Common myeloid progenitor, CD34-positive (primary cell): Measurements from ENCODE around the gene MEAK7.

Experiments
- CTCF ChIA-PET: fragments of 350-600 bp; sonication (Branson Sonifier 250); formaldehyde crosslinking; loops from one replicate; lab custom pipeline; 2021; ENCODE audit warnings: antibody characterized with exemption; lab: Charles Lee
- POLR2A ChIA-PET: fragments of 350-600 bp; sonication (Branson Sonifier 250); formaldehyde crosslinking; loops from one replicate; lab custom pipeline; 2021; ENCODE audit warnings: antibody characterized with exemption; lab: Charles Lee
- DNase-seq, 3 donors: peaks; one replicate each; pipeline versions ENCODE4 v3.0.0 to v3.0.0-alpha.2; 2013
- H3K27ac ChIP-seq, 2 experiments: 1 replicate in 1 of 2; 2 replicates in 1 of 2; pipeline ENCODE4 v1.7.0; 2013; ENCODE audit warnings: inconsistent platforms in 2 of 2, low read length in 2 of 2, mild to moderate bottlenecking in 2 of 2, low read depth in 1 of 2, moderate library complexity in 1 of 2; ENCODE audit not compliant: severe bottlenecking in 2 of 2, insufficient read depth in 1 of 2, poor library complexity in 1 of 2
- H3K27me3 ChIP-seq, 5 experiments: replicated peaks in 2 of 5; 1 replicate in 3 of 5; 2 replicates in 2 of 5; pipeline versions ENCODE4 v1.6.1 to v1.7.0; 2013; ENCODE audit warnings: low read length in 4 of 5, mild to moderate bottlenecking in 2 of 5, moderate library complexity in 2 of 5, inconsistent platforms in 1 of 5; ENCODE audit not compliant: insufficient read depth in 5 of 5, control insufficient read depth in 4 of 5
- H3K36me3 ChIP-seq, 4 experiments: 1 replicate in 2 of 4; 2 replicates in 2 of 4; pipeline versions ENCODE4 v1.6.1 to v1.7.0; 2013; ENCODE audit warnings: low read length in 3 of 4, control low read depth in 1 of 4, mild to moderate bottlenecking in 1 of 4; ENCODE audit not compliant: control insufficient read depth in 4 of 4, insufficient read depth in 4 of 4
- H3K4me1 ChIP-seq, 4 experiments: 1 replicate in 3 of 4; 2 replicates in 1 of 4; pipeline versions ENCODE4 v1.6.1 to v1.7.1; 2013; ENCODE audit warnings: low read length in 3 of 4, mild to moderate bottlenecking in 3 of 4, control low read depth in 1 of 4, inconsistent platforms in 1 of 4, moderate library complexity in 1 of 4; ENCODE audit not compliant: control insufficient read depth in 4 of 4, insufficient read depth in 4 of 4; ENCODE audit errors: control extremely low read depth in 1 of 4
- H3K4me3 ChIP-seq, 7 experiments: 1 replicate in 4 of 7; 2 replicates in 3 of 7; pipeline versions ENCODE4 v1.5.1 to v1.7.0; 2013; ENCODE audit warnings: mild to moderate bottlenecking in 7 of 7, low read length in 6 of 7, moderate library complexity in 6 of 7, inconsistent platforms in 2 of 7, low read depth in 2 of 7, control low read depth in 1 of 7; ENCODE audit not compliant: insufficient read depth in 4 of 7, control insufficient read depth in 1 of 7; ENCODE audit errors: extremely low read depth in 1 of 7
- H3K9me3 ChIP-seq, 5 experiments: 1 replicate in 4 of 5; 2 replicates in 1 of 5; pipeline versions ENCODE4 v1.6.1 to v1.7.1; 2013; ENCODE audit warnings: low read length in 4 of 5, mild to moderate bottlenecking in 2 of 5, inconsistent platforms in 1 of 5, low read depth in 1 of 5, moderate library complexity in 1 of 5; ENCODE audit not compliant: control insufficient read depth in 4 of 5, insufficient read depth in 2 of 5; ENCODE audit errors: control extremely low read depth in 1 of 5
- WGBS: methylation state at CpG from one replicate; pipeline ENCODE4 v1.1.5; 2013; ENCODE audit not compliant: insufficient coverage; 5-methylcytosine and 5-hydroxymethylcytosine counted together

MEAK7 gene

GRCh38 chr16:84496991-84497390 is 7.5 kb downstream of the MEAK7 start:
- no peak overlapping the region for H3K27ac ChIP-seq
- POLR2A ChIA-PET, result no interaction called here
- H3K9me3 ChIP-seq, result peaks cover 3 to 17% (median 6%) of the 10 kb centered on the region in 5 experiments
- 100% methylated on average over 3 of the region's 3 CpGs for WGBS
- no peak overlapping the region for H3K4me3 ChIP-seq
- no peak for DNase-seq
- peaks cover 12 to 51% (median 19%) of the 10 kb centered on the region in 4 experiments for H3K36me3 ChIP-seq
- H3K27me3 ChIP-seq, result no peaks in the 10 kb centered on the region
- no peaks in the 10 kb centered on the region for H3K4me1 ChIP-seq
- CTCF ChIA-PET, result interaction anchor here (1.4 to 2.4 kb wide), 2 partner anchors 9 to 13 kb away, joined by 4 to 12 read pairs; no protein-coding TSS in a partner anchor

GRCh38 chr16:84495506-84495905 is 9.0 kb downstream of the MEAK7 start:
- POLR2A ChIA-PET, result no interaction called here
- no peak for DNase-seq
- peaks cover 3 to 17% (median 6%) of the 10 kb centered on the region in 5 experiments for H3K9me3 ChIP-seq
- H3K27ac ChIP-seq, result no peak overlapping the region
- H3K27me3 ChIP-seq, result no peaks in the 10 kb centered on the region
- peaks cover 12 to 51% (median 20%) of the 10 kb centered on the region in 4 experiments for H3K36me3 ChIP-seq
- H3K4me3 ChIP-seq, result no peak overlapping the region
- no peaks in the 10 kb centered on the region for H3K4me1 ChIP-seq
- CTCF ChIA-PET, result interaction anchor here (1.1 kb wide), 1 partner anchor 9 kb away, joined by 3 read pairs; no protein-coding TSS in a partner anchor
- 98% methylated on average over 11 of the region's 11 CpGs for WGBS

- H3K4me1 ChIP-seq, result no peaks in the 10 kb centered on the region
- no peak overlapping the region for H3K27ac ChIP-seq
- H3K27me3 ChIP-seq, result no peaks in the 10 kb centered on the region
- H3K36me3 ChIP-seq, result peaks cover 10 to 37% (median 16%) of the 10 kb centered on the region in 4 experiments
- H3K9me3 ChIP-seq, result peaks cover 2 to 12% (median 3%) of the 10 kb centered on the region in 5 experiments
- no peak overlapping the region for H3K4me3 ChIP-seq
- DNase-seq, result no peak
- 89% methylated on average over 8 of the region's 8 CpGs for WGBS
- ChIA-PET CTCF (interaction anchor here (0.6 to 1.3 kb wide), 2 partner anchors 261 to 405 kb away, joined by 3 read pairs; no protein-coding TSS in a partner anchor), POLR2A (no interaction called here)
Measured at GRCh38 chr16:84489131-84489530, 15.3 kb downstream of the MEAK7 start.

GRCh38 chr16:84487358-84487757 is 17.1 kb downstream of the MEAK7 start:
- Histone ChIP-seq H3K9me3 (no peaks in the 10 kb centered on the region), H3K27me3 (no peaks in the 10 kb centered on the region), H3K4me1 (peaks cover 0 to 5% (median 0%) of the 10 kb centered on the region in 4 experiments), H3K27ac (no peak overlapping the region), H3K36me3 (peaks cover 4 to 25% (median 9%) of the 10 kb centered on the region in 4 experiments), H3K4me3 (no peak overlapping the region)
- no peak for DNase-seq
- 96% methylated on average over 5 of the region's 8 CpGs for WGBS
- POLR2A ChIA-PET, result no interaction called here
- CTCF ChIA-PET, result interaction anchor here (1.2 to 2.7 kb wide), 2 partner anchors 9 to 211 kb away, joined by 3 to 7 read pairs; no protein-coding TSS in a partner anchor

GRCh38 chr16:84486551-84487235 is 17.8 kb downstream of the MEAK7 start:
- POLR2A ChIA-PET, result no interaction called here
- H3K4me3 ChIP-seq, result no peak overlapping the region

GRCh38 chr16:84486126-84486525 is 18.3 kb downstream of the MEAK7 start:
- Histone ChIP-seq H3K9me3 (no peaks in the 10 kb centered on the region), H3K36me3 (peaks cover 4 to 25% (median 9%) of the 10 kb centered on the region in 4 experiments), H3K4me3 (no peak overlapping the region), H3K4me1 (peaks cover 0 to 16% (median 2%) of the 10 kb centered on the region in 4 experiments), H3K27ac (no peak overlapping the region), H3K27me3 (no peaks in the 10 kb centered on the region)
- ChIA-PET POLR2A (no interaction called here), CTCF (interaction anchor here (0.8 to 2.7 kb wide), 3 partner anchors 9 to 209 kb away, joined by 3 to 7 read pairs (median 3); no protein-coding TSS in a partner anchor)
- no peak for DNase-seq
- 93% methylated on average over 14 of the region's 14 CpGs for WGBS

More at GRCh38 chr16:84486551-84487235, 17.8 kb downstream of the MEAK7 start:
- 98% methylated on average over 11 of the region's 17 CpGs for WGBS
- Histone ChIP-seq H3K4me1 (peaks cover 0 to 12% (median 2%) of the 10 kb centered on the region in 4 experiments), H3K27ac (no peak overlapping the region), H3K27me3 (no peaks in the 10 kb centered on the region), H3K9me3 (no peaks in the 10 kb centered on the region), H3K36me3 (peaks cover 4 to 25% (median 9%) of the 10 kb centered on the region in 4 experiments)
- no peak for DNase-seq
- CTCF ChIA-PET, result interaction anchor here (0.8 to 2.7 kb wide), 4 partner anchors 8 to 210 kb away, joined by 3 to 7 read pairs (median 3); no protein-coding TSS in a partner anchor
